Stimulated activated CD4-positive, alpha-beta T cell treated with anti-CD3 and anti-CD28 coated beads, Interleukin-1b, Interleukin-23, amount 100 ng/mL, for 24 hours (primary cell): Measurements from ENCODE around the gene AQR.
A peak's percentile ranks its signal among the peaks of the same experiment; 100 is the strongest.
"Not testable (repeated sequence)": the region's sequence is repeated elsewhere in the genome, so short reads cannot be mapped to it uniquely, and the experiment has no call there.

Experiments used
- DNase-seq, 4 experiments: peaks; one replicate each; pipeline ENCODE4 v3.0.0-alpha.2; 2020; ENCODE audit warnings: low read depth in 4 of 4, low spot score in 1 of 4

Gene AQR

GRCh38 chr15:34969340-34970097 lies at the start of gene AQR:
Gene AQR, minus strand, starts transcription at chr15:34969742. Its CDS starts 129 bp downstream, at chr15:34969613.
- peak; percentile 74 to 87 (median 80) for DNase-seq

DNA sequence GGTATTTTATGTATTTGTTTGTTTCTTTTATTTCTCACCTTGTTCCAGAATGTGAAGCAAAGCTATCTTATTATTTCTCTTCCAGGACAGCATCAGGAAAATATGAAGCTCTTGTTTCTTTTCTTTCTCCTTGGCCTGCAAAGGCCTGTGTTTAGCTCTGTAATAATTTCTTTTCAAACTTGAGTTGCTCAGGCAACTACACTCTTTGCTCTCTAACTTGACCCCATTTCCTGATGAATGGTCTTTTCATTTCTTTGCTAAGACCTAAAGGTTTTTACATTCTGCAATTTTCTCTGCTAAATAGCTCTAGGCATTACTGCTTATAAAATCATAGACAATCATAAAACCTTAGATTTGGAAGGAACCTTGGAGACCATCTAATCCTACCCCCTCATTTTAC lies 44.7 kb upstream of the AQR start:
- no peak for DNase-seq

- no peak for DNase-seq
Measured at GRCh38 chr15:35013370-35013769, 43.8 kb upstream of the AQR start.

- no peak for DNase-seq
Measured at GRCh38 chr15:35007397-35007796, 37.9 kb upstream of the AQR start.

DNA sequence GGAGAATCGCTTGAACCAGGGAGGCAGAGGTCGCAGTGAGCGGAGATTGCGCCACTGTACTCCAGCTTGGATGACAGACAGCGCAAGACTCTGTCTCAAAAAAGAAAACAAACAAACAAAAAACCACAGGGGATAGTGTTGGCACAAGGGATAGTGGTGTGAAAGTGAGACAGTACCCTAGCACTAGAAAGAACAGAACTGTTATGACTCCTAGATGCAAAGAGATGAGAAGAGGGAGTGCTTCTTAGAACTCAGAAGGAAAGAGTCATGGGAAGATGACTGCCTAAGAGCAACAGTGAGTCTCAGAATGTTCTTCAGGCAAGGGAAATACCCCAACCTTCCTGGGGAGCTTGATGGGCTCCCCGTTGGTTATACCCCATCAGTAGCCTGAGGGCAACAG lies 36.4 kb upstream of the AQR start:
- no peak for DNase-seq

GRCh38 chr15:35003928-35004327 lies 34.4 kb upstream of the AQR start:
- DNase-seq: no peak

DNA sequence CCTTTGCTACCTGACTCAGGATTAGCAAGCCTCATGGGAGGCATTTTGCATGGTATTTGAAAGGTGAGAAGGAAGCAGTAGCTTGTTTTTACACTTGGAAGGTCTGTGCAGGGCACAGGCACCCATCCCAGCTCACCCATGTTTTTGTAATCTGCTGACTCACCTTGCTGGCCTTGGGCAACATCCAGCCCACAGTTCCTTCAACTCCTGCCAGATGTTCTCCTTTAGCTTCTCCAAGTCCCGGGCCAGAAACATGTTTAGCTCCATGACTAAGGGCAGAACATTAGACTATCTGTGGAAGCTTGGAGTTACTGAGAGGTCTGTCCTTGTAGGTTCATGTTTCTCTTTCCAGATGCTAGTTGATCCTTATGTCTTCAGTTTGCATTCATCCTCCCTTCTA lies 31.0 kb upstream of the AQR start:
- no peak for DNase-seq

DNA sequence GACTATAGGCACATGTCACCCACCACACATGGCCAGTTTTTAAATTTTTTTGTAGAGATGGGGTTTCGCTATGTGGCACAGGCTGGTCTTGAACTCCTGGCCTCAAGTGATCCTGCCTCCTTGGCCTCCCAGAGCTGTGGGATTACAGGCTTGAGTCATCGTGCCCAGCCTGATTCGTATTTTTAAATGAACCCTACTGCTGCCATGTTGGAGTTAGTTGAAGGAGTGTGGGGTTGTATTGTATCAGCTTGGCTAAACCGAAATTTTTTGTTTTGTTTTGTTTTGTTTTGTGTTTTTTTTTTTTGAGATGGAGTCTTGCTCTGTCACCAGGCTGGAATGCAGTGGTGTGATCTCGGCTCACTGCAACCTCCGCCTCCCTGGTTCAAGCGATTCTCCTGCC lies 30.4 kb upstream of the AQR start:
- no peak for DNase-seq

GRCh38 chr15:34994925-34995324 lies 25.4 kb upstream of the AQR start:
- no peak for DNase-seq

GRCh38 chr15:34993877-34994276 lies 24.3 kb upstream of the AQR start:
- no peak for DNase-seq

GRCh38 chr15:34993412-34993811 lies 23.9 kb upstream of the AQR start:
- DNase-seq: no peak

DNA sequence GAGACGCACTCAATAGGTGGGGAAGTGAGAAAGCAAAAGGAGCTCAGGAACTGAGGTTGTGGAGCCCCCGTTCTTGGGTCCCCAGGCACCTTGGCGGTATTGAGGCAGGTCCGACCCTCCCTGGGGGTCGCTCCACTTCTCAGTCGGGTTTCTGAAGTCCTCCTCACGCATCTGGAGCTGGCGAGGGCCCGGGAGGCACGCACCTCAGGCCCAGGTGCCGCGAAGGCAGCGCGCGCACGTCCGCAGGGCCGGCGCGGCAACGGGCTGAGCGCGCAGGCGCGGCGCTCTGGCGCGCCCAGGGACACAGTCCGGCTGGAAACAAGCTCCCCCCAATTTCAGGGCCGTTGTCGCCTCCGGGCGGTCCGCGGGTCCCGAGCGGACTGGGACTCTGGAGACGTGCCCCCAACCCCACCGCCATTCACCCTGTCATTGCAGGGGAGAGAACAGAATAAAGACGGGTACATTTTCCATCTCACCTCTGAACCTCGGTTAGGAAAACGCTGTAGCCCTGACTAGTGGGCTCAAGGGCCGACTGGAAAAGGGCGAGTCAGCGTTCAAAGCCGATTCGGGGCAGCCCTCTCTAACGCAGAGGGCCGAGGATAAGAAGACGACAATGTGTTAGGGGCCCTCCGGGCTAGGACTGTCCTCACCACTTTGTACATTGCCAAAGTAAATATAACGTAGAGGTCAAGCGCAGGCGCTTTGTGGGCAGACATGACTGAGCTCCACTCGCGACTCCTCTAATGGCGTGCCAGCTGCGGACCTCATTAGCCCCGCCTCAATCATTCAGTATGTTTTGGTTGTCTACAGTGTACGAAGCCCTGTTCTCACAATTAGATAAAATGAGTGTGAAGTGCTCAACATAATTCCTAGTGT lies 18.7 kb upstream of the AQR start, which contains the start of gene ZNF770:
Gene ZNF770, minus strand, starts transcription at position 261 of the 876 bp plus-strand sequence. CDS start 4,853 bp downstream, outside the sequence.
- DNase-seq: peak; percentile 55 to 78 (median 68)

DNA sequence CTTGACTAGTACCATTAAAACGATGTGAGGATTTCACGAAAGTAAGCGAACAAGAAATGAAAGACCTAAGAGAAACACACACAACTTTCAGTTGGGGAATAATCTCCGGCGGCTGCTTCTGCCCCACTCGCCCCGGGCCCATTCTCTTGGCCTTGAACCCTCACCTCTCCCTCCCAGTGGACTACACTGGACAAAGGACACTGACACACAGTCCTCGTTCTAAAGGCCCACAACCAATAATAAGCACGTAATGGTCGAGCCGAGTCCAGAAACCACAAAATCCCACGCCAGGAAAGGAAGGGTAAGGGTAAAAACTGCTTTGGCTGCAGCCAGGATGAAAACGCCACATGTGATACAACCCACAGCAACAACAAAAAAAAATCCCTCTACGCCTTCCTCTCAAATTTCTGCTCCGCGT lies 18.1 kb upstream of the AQR start:
- no peak for DNase-seq

DNA sequence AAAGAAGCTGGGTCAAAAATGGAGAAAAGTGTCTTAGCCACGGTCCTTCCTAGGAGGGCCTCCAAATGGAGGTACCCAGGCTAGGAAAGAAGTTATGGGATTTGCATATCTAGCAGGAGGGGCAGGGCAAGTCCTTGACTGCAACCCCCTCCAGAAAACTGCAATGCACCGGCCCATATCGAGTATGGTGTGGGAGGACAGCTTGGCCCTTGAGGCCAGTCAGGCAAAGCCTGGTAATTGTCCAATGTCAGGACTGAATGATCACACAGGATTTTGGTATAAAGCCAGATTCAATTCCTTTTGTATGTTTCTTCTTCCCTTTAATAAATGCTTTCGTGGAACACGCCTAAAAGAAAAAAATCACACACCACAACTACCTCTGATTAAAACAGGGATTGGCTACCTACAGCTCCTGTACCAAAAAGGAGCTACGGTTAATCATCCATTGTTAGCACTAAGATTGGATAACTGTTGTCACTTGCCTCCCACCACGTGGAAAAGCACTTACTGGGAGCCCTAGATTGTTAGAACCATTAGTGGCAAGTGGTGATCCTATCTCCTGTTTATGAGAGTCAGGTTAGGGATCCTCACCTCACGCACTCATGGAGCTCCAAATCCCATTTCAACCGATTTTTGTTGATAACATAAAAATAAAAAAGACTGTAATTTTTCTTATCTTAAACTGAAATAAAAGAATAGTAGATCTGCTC lies 17.4 kb upstream of the AQR start:
- no peak for DNase-seq

DNA sequence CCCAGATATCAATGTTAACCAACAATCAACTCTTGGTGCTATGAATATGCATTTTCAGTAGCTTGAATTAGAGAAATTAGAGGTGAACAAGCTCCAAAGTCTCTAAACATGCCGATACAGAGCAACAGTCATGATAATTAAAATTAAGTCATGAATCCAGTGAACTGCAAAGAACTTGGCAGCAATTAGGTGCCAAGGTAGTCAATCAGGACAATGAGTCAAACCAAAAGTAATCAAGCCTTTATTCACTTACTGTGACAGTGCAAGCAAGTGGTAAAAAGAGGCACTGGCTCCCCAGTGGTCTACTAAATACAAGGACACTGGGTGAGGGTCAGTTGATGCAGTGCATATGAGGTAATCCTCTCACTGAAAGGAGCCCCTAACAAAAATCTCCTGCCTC lies 16.8 kb upstream of the AQR start:
- no peak for DNase-seq

- DNase-seq: no peak
Measured at GRCh38 chr15:34984889-34985630, 15.5 kb upstream of the AQR start.

GRCh38 chr15:34976743-34977142 lies 7.2 kb upstream of the AQR start:
- no peak for DNase-seq

DNA sequence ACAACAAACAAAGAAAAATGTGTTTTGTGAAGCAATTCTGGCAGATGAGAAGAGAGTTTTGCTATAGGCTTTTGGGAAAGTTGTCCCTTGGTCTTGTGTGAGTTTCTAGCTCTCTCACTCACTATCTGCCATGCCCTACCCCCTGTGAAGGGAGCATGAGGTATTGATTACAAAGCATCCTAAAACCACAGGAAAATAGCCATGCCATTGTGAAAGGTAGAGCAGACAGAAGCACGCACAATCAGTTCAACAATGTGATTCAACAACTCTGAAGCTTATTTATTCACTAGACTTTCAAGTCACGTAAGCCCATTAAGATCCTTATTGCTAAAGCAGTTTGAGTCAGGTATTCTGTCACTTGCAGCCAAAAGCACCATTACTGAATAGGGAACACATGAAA lies 6.5 kb upstream of the AQR start:
- DNase-seq: no peak

DNA sequence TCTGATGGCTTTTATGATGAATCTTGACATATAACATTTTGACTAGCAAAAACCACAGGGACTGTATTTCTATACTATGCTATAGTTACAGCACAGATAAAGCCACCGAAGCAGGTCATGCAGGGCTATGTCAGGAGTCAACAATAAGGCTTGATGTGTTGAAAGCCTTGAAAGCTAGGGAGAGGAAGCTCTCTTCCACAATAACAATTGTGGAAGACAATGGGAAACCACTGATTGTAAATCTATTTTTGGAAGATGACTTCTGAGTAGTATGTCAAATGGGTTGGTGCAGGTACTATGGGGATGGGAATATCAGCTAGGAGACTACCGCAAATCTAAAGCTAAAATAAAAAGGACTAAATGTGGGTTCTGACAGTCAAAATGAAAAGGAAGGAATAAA lies 4.0 kb upstream of the AQR start:
- DNase-seq: no peak

GRCh38 chr15:34970098-34970643 lies 629 bp upstream of the AQR start:
- not testable (repeated sequence) for DNase-seq

DNA sequence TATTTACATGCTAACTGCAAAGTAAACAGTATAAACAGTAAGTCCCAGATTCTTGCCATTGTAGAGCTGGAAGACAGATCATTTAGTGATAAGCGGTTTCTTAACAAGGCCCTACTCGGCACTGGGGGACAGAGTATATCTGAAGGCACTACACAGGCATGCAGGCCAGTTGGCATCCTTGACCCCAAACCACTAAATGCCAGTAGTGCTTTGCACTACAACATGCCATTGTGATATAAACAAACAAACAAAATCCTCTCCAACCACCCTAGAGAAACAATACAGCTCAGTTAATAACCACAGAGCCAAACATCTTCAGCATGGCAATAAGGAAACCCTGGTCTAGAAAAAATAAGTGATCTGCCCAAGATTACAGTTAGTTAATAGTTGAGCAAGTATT lies 5.3 kb downstream of the AQR start:
- DNase-seq: no peak
